OCI-LY1 (cell line): ENCODE measurements around the gene BANF2.

Source experiments
- CTCF ChIP-seq: fragments of 200-600 bp; sonication (generic), shearing (Covaris generic); IDR thresholded peaks from 2 replicates; pipeline ENCODE4 v1.5.1; 2017; ENCODE audit warnings: mild to moderate bottlenecking, antibody characterized with exemption, low read length, moderate library complexity, mixed read lengths
- EZH2 ChIP-seq: fragments of 200-600 bp; sonication (generic), shearing (Covaris generic); IDR thresholded peaks from 2 replicates; pipeline ENCODE4 v1.8.0; 2017; ENCODE audit warnings: borderline replicate concordance, mixed run types, mild to moderate bottlenecking, antibody characterized with exemption, low read length, moderate library complexity, mixed read lengths

- TF ChIP-seq CTCF: no peak
- no peak for TF ChIP-seq EZH2
Observed at GRCh38 chr20:17783671-17784070, 83.9 kb downstream of the BANF2 start.
